ENCODE results near the gene APBB3.
A peak's percentile ranks its signal among the peaks of the same experiment; 100 is the strongest.

The APBB3 gene

DNA sequence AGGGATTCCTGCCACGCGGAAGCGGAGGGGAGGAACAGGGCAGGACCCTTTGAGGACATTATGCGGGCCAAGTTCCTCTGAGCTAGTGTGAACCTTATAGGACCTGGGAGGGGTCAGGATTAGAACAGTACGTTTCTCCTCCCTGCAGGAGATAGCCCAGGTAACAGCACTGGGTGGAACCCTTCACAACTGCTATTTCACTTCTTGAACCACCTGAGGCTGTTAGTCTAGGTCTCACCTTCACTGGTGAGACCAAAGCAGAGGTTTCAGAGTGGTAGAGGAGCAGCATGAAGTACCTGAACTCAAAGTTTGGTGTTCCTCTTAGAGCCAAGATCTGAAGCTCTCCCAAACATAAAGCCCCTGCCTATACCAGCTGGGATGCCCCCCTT lies 16.1 kb downstream of the APBB3 start:
- Histone ChIP-seq H3K4me3 (peak overlapping the region; percentile 58 to 80), H3K27me3 (no peaks in the 10 kb centered on the region), H3K9me3 (no peaks in the 10 kb centered on the region), H3K36me3 (peaks cover 12 to 51% (median 45%) of the 10 kb centered on the region in 3 donors), H3K4me1 (peaks cover 13 to 28% (median 25%) of the 10 kb centered on the region in 4 donors), H3K27ac (peak overlapping the region; percentile 93 to 99)
- intact Hi-C loops (cut with DNase I; ENCODE audit: low total_unique reads) = loop anchor here (5.0 to 10.0 kb wide), 2 partner anchors 99 to 147 kb away; partner anchors contain the start of genes HARS1, HARS2, IK and NDUFA2
- no peak for DNase-seq
- TF ChIP-seq, protein P1, sequence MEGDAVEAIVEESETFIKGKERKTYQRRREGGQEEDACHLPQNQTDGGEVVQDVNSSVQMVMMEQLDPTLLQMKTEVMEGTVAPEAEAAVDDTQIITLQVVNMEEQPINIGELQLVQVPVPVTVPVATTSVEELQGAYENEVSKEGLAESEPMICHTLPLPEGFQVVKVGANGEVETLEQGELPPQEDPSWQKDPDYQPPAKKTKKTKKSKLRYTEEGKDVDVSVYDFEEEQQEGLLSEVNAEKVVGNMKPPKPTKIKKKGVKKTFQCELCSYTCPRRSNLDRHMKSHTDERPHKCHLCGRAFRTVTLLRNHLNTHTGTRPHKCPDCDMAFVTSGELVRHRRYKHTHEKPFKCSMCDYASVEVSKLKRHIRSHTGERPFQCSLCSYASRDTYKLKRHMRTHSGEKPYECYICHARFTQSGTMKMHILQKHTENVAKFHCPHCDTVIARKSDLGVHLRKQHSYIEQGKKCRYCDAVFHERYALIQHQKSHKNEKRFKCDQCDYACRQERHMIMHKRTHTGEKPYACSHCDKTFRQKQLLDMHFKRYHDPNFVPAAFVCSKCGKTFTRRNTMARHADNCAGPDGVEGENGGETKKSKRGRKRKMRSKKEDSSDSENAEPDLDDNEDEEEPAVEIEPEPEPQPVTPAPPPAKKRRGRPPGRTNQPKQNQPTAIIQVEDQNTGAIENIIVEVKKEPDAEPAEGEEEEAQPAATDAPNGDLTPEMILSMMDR (IDR thresholded peaks at IDR 0.05) = no peak

DNA sequence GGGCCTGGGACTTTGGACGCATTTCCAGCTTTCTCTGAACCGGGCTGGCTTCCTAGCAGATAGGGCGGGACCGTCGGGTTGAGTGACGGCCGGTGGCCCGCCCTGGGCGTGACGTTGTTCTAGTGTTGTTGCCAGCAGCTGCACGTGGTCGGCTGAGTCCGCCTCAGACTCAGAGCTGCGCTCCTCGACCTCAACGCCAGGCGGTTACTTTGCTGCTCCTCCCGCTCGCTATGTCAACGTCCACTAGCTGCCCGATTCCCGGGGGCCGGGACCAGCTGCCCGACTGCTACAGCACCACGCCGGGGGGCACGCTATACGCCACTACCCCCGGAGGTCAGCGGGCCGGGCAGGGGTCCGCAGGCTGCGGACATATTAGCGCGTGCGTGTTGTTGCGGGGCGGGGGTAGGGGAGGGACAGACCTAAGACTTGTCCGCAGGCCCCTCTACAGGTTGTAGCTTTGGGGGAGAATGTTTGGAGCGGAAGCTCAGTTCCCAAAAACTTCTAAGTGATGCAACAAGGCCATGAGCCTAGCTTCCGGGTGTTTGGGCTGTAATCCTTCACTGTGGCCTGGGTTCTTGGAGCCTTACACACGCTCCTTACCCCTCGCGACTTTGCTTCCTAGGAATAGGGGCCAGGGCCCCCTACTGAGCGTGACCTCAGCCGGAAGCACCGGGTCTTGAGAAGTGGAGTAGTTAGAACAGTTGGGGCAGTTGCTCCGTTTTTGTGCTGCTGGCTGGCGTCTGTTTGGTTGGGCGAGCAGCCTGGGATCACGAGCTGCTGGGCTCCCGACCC lies 16.7 kb downstream of the APBB3 start, which contains the start of gene EIF4EBP3:
TSS of gene EIF4EBP3 (plus strand) at position 155 of the 792 bp plus-strand sequence. CDS start at position 231, 76 bp downstream.
- peaks cover 12 to 57% (median 48%) of the 10 kb centered on the region in 3 donors for H3K36me3 ChIP-seq
- intact Hi-C loops (cut with DNase I; ENCODE audit: low total_unique reads) = loop anchor here (5.0 to 10.0 kb wide), 2 partner anchors 100 to 147 kb away; partner anchors contain the start of genes HARS1, HARS2, IK and NDUFA2

GRCh38 chr5:140546851-140547507 lies 17.4 kb downstream of the APBB3 start:
- peak overlapping the region; percentile 58 to 80 for H3K4me3 ChIP-seq
- no peaks in the 10 kb centered on the region for H3K9me3 ChIP-seq
- no peaks in the 10 kb centered on the region for H3K27me3 ChIP-seq
- TF ChIP-seq, protein P1 (IDR thresholded peaks at IDR 0.05) = no peak
- DNase-seq = no peak
- peaks cover 13 to 28% (median 25%) of the 10 kb centered on the region in 4 donors for H3K4me1 ChIP-seq
- H3K27ac ChIP-seq = peak overlapping the region; percentile 93 to 99
- H3K36me3 ChIP-seq = peaks cover 17 to 62% (median 55%) of the 10 kb centered on the region in 3 donors
- intact Hi-C loops (cut with DNase I; ENCODE audit: low total_unique reads) = loop anchor here (5.0 to 10.0 kb wide), 2 partner anchors 100 to 148 kb away; partner anchors contain the start of genes HARS1, HARS2, IK and NDUFA2

More for the DNA sequence above, 16.7 kb downstream of the APBB3 start, which contains the start of gene EIF4EBP3:
- TF ChIP-seq, protein P1 (IDR thresholded peaks at IDR 0.05) = peak; percentile 69 to 93
- no peaks in the 10 kb centered on the region for H3K9me3 ChIP-seq
- peak; percentile 97 to 99 for DNase-seq
- peak within 1 kb of the TSS; percentile 58 to 80 for H3K4me3 ChIP-seq
- peak within 1 kb of the TSS; percentile 93 to 99 for H3K27ac ChIP-seq
- H3K4me1 ChIP-seq = peaks cover 13 to 28% (median 25%) of the 10 kb centered on the region in 4 donors
- H3K27me3 ChIP-seq = no peaks in the 10 kb centered on the region

DNA sequence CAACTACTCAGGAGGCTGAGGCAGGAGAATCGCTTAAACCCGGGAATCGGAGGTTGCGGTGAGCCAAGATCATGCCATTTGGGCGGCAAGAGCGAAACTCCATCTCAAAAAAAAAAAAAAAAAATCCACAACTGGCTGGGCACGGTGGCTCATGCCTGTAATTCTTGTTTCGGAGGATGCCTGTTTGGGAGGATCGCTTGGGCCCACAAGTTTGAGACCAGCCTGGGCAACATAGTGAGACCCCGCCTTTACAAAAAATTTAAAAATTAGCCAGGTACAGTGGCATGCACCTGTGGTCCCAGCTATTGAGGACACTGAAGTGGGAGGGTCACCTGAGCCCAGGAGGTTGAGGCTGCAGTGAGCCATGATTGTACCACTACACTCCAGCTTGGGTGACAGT lies 18.8 kb downstream of the APBB3 start:
- peaks cover 11 to 62% (median 53%) of the 10 kb centered on the region in 3 donors for H3K36me3 ChIP-seq
- intact Hi-C loops (cut with DNase I; ENCODE audit: low total_unique reads) = loop anchor here (5.0 to 10.0 kb wide), 2 partner anchors 102 to 149 kb away; partner anchors contain the start of genes HARS1, HARS2, IK and NDUFA2
- TF ChIP-seq, protein P1 (IDR thresholded peaks at IDR 0.05) = no peak

GRCh38 chr5:140544986-140545385 lies 19.4 kb downstream of the APBB3 start:
- Histone ChIP-seq H3K4me3 (no peak overlapping the region), H3K27ac (no peak overlapping the region), H3K27me3 (no peaks in the 10 kb centered on the region), H3K36me3 (peaks cover 10 to 62% (median 52%) of the 10 kb centered on the region in 3 donors), H3K4me1 (peaks cover 13 to 28% (median 25%) of the 10 kb centered on the region in 4 donors), H3K9me3 (no peaks in the 10 kb centered on the region)
- DNase-seq = no peak
- TF ChIP-seq, protein P1 (IDR thresholded peaks at IDR 0.05) = no peak
- intact Hi-C loops (cut with DNase I; ENCODE audit: low total_unique reads) = loop anchor here (5.0 to 10.0 kb wide), 2 partner anchors 102 to 150 kb away; partner anchors contain the start of genes HARS1, HARS2, IK and NDUFA2

More for the DNA sequence above, 18.8 kb downstream of the APBB3 start:
- no peaks in the 10 kb centered on the region for H3K9me3 ChIP-seq
- H3K4me1 ChIP-seq = peaks cover 13 to 28% (median 25%) of the 10 kb centered on the region in 4 donors
- DNase-seq = no peak
- no peak overlapping the region for H3K4me3 ChIP-seq
- no peak overlapping the region for H3K27ac ChIP-seq
- no peaks in the 10 kb centered on the region for H3K27me3 ChIP-seq
